Activated naive CD8-positive, alpha-beta T cell treated with anti-CD3 and anti-CD28 coated beads, Interleukin-2, amount 50 U/mL, for 16 hours (primary cell): ENCODE data around the gene ZFPL1.

Source experiments
- DNase-seq: peaks from one replicate; pipeline ENCODE4 v3.0.0-alpha.2; 2020; ENCODE audit warnings: low read depth, low spot score

ZFPL1 gene

DNA sequence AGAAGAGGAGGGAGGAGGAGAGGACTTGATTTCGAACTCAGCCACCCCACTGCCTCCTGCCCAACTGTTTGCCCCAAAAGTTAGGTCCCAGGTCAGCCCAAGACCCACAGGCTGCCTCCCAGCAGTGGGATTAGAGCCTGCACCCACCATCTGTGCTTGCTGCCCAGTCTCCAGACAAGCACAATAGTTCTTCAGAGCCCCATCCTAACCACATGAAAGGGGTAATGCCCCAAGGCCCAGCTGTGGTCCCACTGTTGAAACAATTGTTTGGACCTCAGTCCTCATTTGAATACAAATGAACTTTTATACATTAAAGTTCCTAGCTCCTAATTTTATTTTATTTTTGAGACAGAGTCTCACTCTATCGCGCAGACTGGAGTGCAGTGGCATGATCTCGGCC is 6.6 kb downstream of the ZFPL1 start:
- no peak for DNase-seq

DNA sequence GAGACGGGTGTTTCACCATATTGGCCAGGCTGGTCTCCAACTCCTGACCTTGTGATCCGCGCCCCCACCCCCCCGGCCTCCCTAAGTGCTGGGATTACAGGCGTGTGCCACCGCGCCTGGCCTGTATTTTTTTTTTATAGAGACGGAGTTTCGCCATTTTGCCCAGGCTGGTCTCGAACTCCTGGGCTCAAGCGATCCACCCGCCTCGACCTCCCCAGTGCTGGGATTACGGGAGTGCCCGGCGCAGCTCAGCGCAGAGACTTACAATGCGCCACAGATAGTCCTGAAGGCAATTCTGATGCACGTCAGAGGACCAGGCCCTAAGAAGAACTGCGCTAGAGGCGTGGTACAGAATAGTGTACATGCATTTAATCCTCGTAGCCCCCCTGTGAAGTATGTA is 11.4 kb downstream of the ZFPL1 start:
- no peak for DNase-seq

- peak; percentile 60 for DNase-seq
Observed at GRCh38 chr11:65095974-65096806, 12.2 kb downstream of the ZFPL1 start, which contains the start of gene VPS51. TSS of gene VPS51 (plus strand) at chr11:65096214. CDS start at chr11:65096251, 37 bp downstream.

- no peak for DNase-seq
Observed at GRCh38 chr11:65096926-65097325, 12.9 kb downstream of the ZFPL1 start.

- no peak for DNase-seq
Observed at GRCh38 chr11:65100674-65101350, 16.8 kb downstream of the ZFPL1 start.

GRCh38 chr11:65102142-65103095 is 18.4 kb downstream of the ZFPL1 start:
- DNase-seq = no peak

- no peak for DNase-seq
Observed at GRCh38 chr11:65103476-65103875, 19.5 kb downstream of the ZFPL1 start.

- DNase-seq = no peak
Observed at GRCh38 chr11:65104628-65105027, 20.6 kb downstream of the ZFPL1 start.

GRCh38 chr11:65107078-65107477 is 23.1 kb downstream of the ZFPL1 start:
- DNase-seq = no peak

DNA sequence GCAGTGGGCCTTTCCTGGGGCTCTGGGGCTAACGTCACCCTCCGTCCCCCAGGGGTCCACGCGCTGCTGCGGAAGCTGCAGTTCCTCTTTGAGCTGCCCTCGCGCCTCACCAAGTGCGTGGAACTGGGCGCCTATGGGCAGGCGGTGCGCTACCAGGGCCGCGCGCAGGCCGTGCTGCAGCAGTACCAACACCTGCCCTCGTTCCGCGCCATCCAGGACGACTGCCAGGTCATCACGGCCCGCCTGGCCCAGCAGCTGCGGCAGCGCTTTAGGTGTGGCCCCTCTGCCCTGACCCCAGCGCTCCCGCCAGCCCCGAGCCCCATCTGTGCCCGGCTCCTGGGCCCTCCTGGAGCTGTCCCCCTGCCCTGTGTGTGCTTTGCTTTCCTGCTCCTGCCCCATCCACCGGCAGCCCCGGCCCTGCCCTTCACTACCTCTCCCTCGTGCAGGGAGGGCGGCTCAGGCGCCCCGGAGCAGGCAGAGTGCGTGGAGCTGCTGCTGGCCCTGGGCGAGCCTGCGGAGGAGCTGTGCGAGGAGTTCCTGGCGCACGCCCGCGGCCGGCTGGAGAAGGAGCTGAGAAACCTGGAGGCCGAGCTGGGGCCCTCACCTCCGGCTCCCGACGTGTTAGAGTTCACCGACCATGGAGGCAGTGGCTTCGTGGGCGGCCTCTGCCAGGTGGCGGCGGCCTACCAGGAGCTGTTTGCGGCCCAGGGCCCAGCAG is 23.9 kb downstream of the ZFPL1 start:
- DNase-seq = no peak

GRCh38 chr11:65108469-65109123 is 24.6 kb downstream of the ZFPL1 start:
- no peak for DNase-seq

- DNase-seq = no peak
Observed at GRCh38 chr11:65109231-65110198, 25.5 kb downstream of the ZFPL1 start.

GRCh38 chr11:65110354-65110861 is 26.4 kb downstream of the ZFPL1 start:
- DNase-seq = peak; percentile 95

DNA sequence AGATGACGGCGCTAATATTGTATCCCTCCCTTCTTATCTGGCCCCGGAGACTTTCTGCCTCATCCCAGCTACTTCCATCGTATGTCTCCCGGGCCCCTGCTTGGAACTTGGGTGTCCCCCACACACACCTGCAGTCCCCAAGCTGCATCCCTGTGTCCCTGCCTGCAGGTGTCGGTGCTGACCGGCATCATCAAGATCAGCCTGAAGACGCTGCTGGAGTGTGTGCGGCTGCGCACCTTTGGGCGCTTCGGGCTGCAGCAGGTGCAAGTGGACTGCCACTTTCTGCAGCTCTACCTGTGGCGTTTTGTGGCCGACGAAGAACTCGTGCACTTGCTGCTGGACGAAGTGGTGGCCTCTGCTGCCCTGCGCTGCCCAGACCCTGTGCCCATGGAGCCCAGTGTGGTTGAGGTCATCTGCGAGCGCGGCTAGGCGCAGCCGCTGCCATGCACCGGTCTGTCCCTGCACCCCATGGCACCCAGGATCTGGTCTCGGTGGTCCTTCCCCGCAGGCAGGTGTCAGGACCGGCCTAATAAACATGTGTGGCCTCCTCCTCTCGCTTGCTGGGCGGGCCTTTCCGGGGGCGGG is 27.2 kb downstream of the ZFPL1 start:
- DNase-seq = no peak

DNA sequence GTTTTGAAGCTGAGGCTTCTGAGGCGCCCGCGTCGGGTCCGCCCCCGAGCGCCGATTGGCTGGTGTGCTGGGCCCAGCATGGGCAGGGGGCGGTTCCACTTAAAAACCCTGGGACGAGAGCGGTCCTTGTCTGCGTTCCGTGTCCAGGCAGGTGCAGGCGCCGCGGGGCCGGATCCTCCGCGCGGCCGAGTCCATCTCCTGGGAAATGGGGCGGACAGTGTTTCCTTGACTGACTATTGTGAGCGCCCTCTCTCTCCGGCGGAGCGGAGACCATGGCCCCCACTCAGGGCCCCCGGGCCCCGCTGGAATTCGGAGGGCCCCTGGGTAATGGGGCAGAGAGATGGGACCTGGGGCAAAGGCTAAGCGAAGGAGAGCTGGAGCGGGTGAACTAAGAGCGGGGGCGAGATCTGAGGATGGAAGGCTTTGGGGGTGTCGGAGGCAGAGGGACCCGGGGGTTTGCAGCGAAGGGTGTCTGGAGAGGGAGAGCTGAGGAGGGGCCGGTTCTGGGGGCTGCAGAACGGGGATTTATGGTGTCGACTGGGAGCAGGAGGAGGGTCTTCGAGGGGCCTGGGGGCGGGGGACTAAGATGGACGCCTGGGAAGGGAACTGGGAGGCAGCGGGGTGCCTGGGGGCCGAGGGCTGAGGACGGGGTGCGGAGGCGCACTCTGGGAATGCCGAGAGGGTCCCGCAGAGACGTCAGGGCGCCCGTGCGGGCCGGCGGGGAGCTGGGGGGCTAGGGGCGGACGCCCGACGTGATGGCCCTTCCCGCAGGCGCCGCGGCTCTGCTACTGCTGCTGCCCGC is 27.9 kb downstream of the ZFPL1 start, which contains the start of gene TM7SF2:
TSS of gene TM7SF2 (plus strand) at position 129 of the 802 bp plus-strand sequence. CDS start at position 273, 144 bp downstream.
- DNase-seq = peak; percentile 87

DNA sequence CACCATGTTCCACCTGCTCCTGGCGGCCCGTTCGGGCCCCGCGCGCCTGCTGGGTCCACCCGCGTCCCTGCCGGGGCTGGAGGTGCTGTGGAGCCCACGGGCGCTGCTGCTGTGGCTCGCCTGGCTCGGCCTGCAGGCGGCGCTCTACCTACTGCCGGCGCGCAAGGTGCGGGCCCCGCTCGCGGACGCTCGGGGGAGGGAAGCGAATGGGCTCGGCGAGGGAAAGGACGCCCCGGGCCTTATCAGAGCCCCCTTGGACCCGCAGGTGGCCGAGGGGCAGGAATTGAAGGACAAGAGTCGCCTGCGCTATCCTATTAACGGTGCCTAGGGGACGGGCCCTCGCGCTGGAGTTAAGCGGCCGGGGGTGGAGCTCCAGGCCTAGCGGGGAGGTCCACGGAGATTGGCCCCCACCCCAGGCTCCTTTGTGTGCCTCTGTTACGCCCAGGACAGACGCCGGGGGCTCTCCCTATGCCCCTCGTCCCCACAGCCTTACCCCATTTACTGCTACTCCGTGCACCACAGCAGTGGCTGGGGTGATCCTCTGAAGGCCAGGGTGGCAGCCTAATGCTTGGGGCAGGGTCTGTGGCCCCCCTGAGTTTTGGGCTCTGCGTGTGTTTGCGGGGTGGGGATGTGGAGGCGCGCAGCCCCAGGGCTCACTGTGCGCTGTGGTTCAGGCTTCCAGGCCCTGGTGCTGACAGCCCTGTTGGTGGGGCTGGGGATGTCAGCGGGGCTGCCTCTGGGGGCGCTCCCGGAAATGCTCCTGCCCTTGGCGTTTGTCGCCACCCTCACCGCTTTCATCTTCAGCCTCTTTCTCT is 28.7 kb downstream of the ZFPL1 start:
- DNase-seq = no peak

DNA sequence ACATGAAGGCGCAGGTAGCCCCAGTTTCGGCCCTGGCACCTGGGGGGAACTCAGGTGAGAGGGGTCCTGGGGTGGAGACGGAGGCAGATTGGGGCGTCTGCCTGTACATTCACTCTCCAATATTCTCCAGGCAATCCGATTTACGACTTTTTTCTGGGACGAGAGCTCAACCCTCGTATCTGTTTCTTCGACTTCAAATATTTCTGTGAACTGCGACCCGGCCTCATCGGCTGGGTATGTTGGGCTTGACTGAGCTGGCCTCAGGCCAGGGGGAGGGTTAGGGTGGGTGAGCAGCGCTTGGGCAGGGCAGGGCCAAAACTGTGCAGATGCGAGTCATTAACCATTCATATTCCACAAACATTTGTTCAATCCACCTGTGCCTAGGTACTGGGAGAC is 29.3 kb downstream of the ZFPL1 start:
- no peak for DNase-seq
